ENCODE measurements around the gene SPTSSB. TPM values are rescaled to one million over a fixed set of nuclear protein-coding genes. Genes with fewer than 3 reads are reported as not detected.
A peak's percentile ranks its signal among the peaks of the same experiment; 100 is the strongest.

SPTSSB gene
- total and polyA plus RNA-seq, 7 donors: 0.09 to 6.0 (median 0.46) TPM; not detected in 4

DNA sequence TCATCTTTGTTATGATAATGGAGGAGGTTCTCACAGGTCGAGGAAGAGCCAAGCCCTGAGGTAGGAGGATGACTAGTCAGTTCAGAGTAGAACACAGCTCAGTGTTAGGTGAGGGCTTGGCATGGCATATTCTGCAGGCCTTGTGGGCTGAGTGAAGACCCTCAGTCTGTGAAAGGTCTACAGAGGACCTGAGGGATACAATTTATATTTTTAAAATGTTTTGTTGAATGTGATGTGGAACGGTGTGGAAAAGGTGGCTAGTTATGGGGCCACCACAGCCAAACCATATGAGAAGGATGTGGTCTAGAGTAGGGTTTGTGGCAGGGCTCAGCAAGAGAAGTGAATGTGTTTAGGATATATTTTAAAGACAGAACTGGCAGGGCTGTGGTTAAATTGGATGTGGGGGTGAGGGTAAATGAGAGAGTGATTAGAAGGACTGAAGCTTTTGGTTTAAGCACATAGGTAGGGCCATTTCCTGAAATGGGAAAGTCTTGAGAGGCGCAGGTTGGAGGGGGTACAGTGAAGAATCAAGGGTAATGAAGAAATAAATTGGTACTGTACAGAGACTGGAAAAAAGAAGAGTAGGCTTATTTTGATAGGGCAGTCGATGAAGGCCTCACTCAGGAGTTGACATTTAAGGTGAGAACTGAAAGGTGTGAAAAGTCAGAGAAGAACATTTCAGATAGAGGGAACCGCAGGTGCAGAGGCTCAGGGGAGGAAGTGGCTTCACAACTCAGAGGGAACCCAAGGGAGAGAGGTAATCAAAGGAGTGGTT is 60.5 kb downstream of the SPTSSB start:
- DNase-seq: no peak
- no peaks in the 10 kb centered on the region for H3K4me1 ChIP-seq
- no peaks in the 10 kb centered on the region for H3K9me3 ChIP-seq
- H3K36me3 ChIP-seq: no peaks in the 10 kb centered on the region
- TF ChIP-seq CTCF (IDR thresholded peaks at IDR 0.05) (no peak), POLR2A (IDR thresholded peaks at IDR 0.05) (no peak)
- no peaks in the 10 kb centered on the region for H3K27me3 ChIP-seq
- H3K27ac ChIP-seq: no peak overlapping the region
- H3K4me3 ChIP-seq: no peak overlapping the region
- WGBS, 2 donors: 51 to 71% methylated on average over 5 of the region's 5 CpGs
- intact Hi-C loops (cut with DNase I): no loop called here

GRCh38 chr3:161305095-161305991 is 66.0 kb downstream of the SPTSSB start:
- DNase-seq: no peak
- no peak overlapping the region for H3K4me3 ChIP-seq
- no peaks in the 10 kb centered on the region for H3K27me3 ChIP-seq
- no peak overlapping the region for H3K27ac ChIP-seq
- peak in 2 of 4 experiments; percentile 9 to 33 for TF ChIP-seq CTCF (IDR thresholded peaks at IDR 0.05)
- no peak for TF ChIP-seq POLR2A (IDR thresholded peaks at IDR 0.05)
- intact Hi-C loops (cut with DNase I): no loop called here
- no peaks in the 10 kb centered on the region for H3K4me1 ChIP-seq
- H3K9me3 ChIP-seq: no peaks in the 10 kb centered on the region
- WGBS, 2 donors: 83 to 94% methylated on average over 2 of the region's 2 CpGs
- no peaks in the 10 kb centered on the region for H3K36me3 ChIP-seq

DNA sequence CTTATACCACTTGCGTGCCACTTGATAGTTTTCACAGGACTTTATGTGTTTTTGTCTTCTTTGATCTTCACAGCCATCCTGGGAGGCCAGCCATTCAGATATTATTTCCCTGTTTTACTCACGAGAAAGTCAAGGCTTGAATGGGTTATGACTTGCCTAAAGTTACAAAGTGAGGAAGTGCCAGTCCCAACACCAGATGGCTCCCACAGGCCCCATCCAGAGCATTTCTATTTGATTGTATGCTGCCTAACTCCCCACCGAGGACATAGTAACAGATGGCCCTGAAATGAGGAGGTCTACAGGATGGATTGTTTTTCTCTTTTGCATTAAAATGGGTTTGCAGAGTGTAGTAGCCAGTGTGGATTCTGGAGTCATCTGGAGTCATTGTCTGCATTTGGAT is 74.5 kb downstream of the SPTSSB start:
- Histone ChIP-seq H3K36me3 (no peaks in the 10 kb centered on the region), H3K4me1 (no peaks in the 10 kb centered on the region), H3K27me3 (no peaks in the 10 kb centered on the region), H3K9me3 (peaks cover 0 to 7% (median 0%) of the 10 kb centered on the region in 4 donors), H3K27ac (no peak overlapping the region), H3K4me3 (no peak overlapping the region)
- no peak for DNase-seq
- TF ChIP-seq POLR2A (IDR thresholded peaks at IDR 0.05) (no peak), EP300 (IDR thresholded peaks at IDR 0.05) (no peak), CTCF (IDR thresholded peaks at IDR 0.05) (no peak), POLR2AphosphoS5 (IDR thresholded peaks at IDR 0.05) (no peak)
- intact Hi-C loops (cut with DNase I): no loop called here
- 83 to 93% methylated on average over 3 of the region's 3 CpGs for WGBS, 2 donors

- Histone ChIP-seq H3K9me3 (peaks cover 0 to 7% (median 0%) of the 10 kb centered on the region in 4 donors), H3K36me3 (no peaks in the 10 kb centered on the region), H3K27ac (no peak overlapping the region), H3K4me3 (no peak overlapping the region), H3K27me3 (no peaks in the 10 kb centered on the region), H3K4me1 (no peaks in the 10 kb centered on the region)
- no peak for DNase-seq
- TF ChIP-seq POLR2A (IDR thresholded peaks at IDR 0.05) (no peak), CTCF (IDR thresholded peaks at IDR 0.05) (no peak), POLR2AphosphoS5 (IDR thresholded peaks at IDR 0.05) (no peak), EP300 (IDR thresholded peaks at IDR 0.05) (no peak)
- intact Hi-C loops (cut with DNase I): no loop called here
Observed at GRCh38 chr3:161295325-161295724, 76.0 kb downstream of the SPTSSB start.

Other genes with a start within 250 kb of the SPTSSB start
- gene NMD3, start 150.2 kb downstream of the SPTSSB start, total RNA-seq: 10 to 100 TPM; 42.4 to 58.3 (median 49.7) TPM
- 10 to 100 TPM; 20.7 to 28.2 (median 21.0) TPM for gene NMD3, start 150.2 kb downstream of the SPTSSB start, polyA plus RNA-seq
- not detected for gene OTOL1, start 125.3 kb upstream of the SPTSSB start, total RNA-seq
- gene OTOL1, start 125.3 kb upstream of the SPTSSB start, polyA plus RNA-seq: not detected